ENCODE measurements around the gene SFTPB. TPM values are rescaled to one million over a fixed set of nuclear protein-coding genes. Genes with fewer than 3 reads are reported as not detected.
"Not testable (repeated sequence)": the region's sequence is repeated elsewhere in the genome, so short reads cannot be mapped to it uniquely, and the experiment has no call there.

Gene SFTPB
- total RNA-seq, 1 experiment from 2014 or later, result not detected

DNA sequence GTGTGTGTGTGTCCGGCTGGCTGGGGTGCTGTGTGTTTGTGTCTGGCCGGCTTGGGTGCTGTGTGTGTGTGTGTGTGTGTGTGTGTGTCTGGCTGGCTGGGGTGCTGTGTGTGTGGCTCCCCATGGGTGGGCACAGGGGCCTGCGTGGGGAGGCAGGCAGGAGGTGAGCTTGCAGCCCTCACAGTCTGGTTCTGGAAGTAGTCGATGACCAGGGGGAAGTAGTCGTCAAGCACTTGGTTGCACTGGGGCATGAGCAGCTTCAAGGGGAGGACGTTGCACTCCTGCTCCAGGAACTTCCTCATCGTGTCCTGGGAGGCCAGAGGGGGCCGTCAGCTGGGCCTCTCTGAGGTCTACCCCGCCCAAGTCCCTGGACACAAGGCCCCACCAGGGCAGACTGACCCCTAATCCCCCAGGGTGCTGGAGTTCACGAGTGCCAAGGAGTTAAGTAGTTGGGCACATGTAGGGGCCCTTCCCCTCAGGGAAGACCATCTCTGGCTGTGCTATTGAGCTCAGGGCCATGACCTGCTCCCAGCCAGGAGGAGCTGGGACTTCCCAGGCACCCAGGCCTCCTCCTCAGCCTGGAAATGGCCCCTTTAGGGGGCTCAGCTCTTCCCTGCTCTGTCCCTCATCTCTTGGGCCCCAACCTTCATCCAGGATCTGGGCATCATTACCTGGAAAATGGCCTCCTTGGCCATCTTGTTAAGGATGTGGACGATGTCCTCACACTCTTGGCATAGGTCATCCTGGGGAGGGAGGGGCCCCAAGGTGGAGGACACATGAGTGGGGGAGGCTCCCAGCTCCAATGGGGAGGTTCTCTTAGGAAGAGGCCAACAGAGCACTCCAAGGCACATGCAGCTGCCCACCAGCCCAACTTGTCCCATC lies 1.3 kb downstream of the SFTPB start:
- no peak for DNase-seq (ENCODE audit: low read depth, low spot score)
- in situ Hi-C loops (cut with HindIII; ENCODE audit: low pct_unique_long_range_greater_than_20kb, low sequenced_read_pairs), result no loop called here

GRCh38 chr2:85666016-85666415 lies 2.0 kb downstream of the SFTPB start:
- in situ Hi-C loops (cut with HindIII; ENCODE audit: low pct_unique_long_range_greater_than_20kb, low sequenced_read_pairs), result no loop called here

DNA sequence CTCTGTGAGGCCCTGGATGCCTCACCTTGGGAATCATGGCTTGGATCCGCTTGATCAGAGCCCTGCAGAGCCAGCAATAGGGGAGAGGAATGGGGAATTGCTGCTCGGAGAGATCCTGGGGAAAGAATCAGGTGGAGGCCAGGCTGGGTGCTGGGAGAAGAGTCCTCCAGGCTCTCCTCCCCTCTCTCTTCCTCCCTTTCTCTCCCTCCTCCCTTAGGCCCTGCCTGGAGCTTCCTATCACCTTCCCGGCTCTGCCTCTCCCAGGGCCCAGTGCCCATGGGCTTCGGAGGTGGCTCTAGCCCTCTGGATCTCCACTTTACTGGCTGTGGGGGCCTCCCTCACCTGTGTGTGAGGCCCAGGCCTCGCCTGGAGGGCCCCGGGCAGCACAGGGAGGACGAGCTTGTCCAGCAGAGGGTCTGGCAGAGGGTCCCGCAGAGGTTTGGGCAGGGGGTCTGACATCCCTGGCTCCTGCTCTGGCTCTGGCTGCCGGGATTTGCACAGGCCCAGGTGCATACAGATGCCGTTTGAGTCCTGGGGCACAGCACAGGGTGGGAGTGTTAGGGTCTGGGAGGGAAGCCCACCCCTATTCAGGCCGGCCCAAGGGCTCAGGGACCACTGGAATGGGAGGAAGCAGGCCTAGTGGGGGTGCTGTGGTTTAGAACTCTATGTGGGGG lies 2.6 kb downstream of the SFTPB start:
- no peak for DNase-seq (ENCODE audit: low read depth, low spot score)
- in situ Hi-C loops (cut with HindIII; ENCODE audit: low pct_unique_long_range_greater_than_20kb, low sequenced_read_pairs), result no loop called here

More at GRCh38 chr2:85666016-85666415, 2.0 kb downstream of the SFTPB start:
- no peak for DNase-seq (ENCODE audit: low read depth, low spot score)

DNA sequence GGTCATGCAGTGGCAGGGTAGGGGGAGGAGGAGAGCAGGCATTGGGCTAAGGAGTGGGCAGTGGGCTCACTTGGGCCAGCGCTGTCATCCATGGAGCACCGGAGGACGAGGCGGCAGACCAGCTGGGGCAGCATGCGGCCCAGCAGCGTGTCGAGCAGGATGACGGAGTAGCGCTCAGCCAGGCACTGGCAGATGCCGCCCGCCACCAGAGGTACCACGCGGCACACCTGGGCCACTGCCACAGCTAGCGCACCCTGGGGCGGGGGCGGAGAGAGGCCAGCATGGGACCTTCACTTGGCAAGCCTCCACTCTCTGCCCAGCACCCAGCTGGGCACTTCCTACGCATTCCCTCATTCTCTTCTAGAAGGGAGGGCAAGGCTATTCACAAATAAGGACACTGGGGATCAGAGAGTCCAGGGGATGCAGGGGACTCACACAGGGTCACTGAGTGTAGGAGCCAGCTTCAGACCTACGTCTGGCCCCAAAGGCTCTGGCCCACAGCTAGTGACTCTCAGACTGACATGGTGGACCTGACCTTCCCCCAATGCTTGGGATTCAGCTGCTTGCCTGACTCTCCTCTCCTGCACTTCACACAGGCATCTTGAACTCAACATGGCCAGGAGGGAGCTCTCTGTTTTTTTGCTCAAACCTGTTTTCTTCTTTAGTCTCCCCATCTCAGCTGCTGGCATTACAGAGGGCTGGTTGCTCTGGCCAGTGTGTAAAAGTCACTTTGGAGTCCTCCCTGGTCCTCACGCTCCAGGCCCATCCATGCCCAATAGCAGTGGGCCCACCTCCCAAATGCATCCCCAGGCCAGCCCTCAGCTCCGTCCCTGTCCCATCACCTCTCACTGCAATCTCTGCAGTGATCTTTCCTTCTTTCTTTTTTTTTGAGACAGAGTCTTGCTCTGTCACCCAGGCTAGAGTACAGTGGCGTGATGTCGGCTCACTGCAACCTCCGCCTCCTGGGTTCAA lies 4.1 kb downstream of the SFTPB start:
- no peak for DNase-seq (ENCODE audit: low read depth, low spot score)
- in situ Hi-C loops (cut with HindIII; ENCODE audit: low pct_unique_long_range_greater_than_20kb, low sequenced_read_pairs), result no loop called here

GRCh38 chr2:85662899-85663593 lies 5.0 kb downstream of the SFTPB start:
- DNase-seq (ENCODE audit: low read depth, low spot score), result peak; percentile 36
- in situ Hi-C loops (cut with HindIII; ENCODE audit: low pct_unique_long_range_greater_than_20kb, low sequenced_read_pairs), result no loop called here

DNA sequence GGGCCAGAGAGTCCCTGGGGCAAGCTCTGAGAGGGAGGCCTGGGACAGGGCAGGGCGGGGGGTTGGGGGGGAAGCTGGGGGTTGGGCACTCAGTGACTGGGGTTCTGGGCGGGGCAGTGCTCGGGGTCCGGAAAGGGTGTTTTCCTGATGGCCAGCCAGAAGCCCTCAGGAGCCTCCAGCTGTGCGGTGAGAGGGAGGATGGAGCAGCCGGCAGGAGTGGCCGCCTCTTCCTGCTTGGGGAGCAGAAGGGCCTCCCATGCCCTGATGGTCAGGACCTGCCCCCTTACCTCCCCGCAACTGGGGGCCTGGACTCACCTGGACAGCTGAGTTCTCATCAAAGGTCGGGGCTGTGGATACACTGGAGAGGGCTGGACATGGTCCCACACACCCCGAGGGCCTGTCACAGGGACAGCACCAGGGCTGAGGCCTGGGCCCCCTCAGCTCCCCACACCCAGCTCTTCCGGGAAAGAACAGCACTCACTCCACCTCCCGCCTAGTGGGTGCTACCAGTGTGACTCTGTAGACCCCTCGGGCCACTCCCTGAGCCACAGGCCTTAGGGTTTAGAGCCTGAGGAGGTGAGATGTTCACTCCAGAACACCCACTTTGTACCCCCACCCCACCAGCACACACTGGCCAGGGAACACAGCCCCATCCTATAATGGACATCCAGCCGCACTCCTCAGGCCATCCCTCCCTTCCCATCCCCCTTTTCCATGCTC lies 6.7 kb downstream of the SFTPB start:
- in situ Hi-C loops (cut with HindIII; ENCODE audit: low pct_unique_long_range_greater_than_20kb, low sequenced_read_pairs), result no loop called here

DNA sequence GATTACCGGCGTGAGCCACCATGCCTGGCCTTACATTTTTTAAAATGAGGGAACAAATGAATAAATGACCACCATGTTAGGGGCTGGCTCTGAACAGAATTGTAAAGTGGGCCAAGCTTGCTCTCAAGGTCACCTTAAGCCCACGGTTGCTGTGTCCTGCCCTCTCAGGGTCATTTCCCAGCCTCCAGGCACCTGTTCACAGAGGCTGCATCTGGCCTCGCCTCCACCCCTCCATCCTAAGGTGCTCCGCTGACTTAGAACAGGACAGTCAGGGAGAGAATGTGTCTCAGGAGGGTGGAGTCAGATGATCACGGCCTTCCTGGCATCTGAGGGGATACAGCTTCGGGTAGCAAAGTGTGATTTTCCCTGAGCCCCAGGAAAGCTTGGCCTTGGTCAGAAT lies 7.3 kb downstream of the SFTPB start:
- DNase-seq (ENCODE audit: low read depth, low spot score), result no peak
- in situ Hi-C loops (cut with HindIII; ENCODE audit: low pct_unique_long_range_greater_than_20kb, low sequenced_read_pairs), result no loop called here

More for the DNA sequence above, 6.7 kb downstream of the SFTPB start:
- no peak for DNase-seq (ENCODE audit: low read depth, low spot score)

DNA sequence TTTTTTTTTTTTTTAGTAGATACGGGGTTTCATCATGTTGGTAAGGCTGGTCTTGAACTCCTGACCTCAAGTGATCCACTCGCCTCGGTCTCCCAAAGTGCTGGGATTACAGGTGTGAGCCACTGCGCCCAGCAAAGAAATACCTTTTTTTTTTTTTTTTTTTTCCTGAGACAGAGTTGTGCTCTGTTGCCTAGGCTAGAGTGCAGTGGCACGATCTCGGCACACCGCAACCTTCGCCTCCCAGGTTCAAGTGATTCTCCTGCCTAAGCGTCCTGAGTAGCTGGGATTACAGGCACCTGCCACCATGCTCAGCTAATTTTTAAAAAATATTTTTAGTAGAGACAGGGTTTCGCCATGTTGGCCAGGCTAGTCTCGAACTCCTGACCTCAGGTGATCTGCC lies 7.7 kb downstream of the SFTPB start:
- in situ Hi-C loops (cut with HindIII; ENCODE audit: low pct_unique_long_range_greater_than_20kb, low sequenced_read_pairs); DNase-seq (ENCODE audit: low read depth, low spot score): not testable (repeated sequence)

DNA sequence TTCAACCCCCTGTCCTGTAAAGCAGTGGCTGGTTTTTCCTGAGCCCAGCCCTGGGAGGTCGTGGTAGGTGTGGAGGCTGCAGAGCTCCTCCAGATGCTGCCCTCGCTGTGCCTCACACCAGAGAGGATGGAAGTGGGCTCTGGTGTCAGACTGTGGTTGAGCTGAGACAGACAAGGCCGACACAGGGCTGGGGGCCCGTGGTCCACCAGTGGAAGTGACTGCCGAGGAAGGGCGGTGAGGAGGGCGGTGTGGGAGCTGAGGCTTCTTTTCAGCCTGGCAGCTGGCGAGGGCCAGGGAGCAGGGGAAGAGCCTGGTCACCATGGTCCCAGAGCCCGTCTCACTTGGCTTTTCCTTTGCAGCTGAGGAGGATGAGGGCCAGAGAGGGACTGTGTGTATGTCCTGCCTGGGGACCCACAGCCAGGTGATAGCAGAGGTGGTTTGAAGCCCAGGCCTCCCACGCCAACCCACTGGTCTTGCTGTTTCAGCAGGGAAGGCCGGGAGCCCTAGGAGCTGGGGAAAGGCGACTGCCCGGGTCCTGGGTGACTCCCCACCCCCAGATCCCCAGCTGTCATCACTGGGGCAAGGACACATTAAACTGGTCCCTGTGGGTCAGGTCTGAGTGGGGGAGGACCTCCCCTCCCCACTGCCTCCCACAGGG lies 8.5 kb downstream of the SFTPB start:
- in situ Hi-C loops (cut with HindIII; ENCODE audit: low pct_unique_long_range_greater_than_20kb, low sequenced_read_pairs), result no loop called here

GRCh38 chr2:85657399-85657798 lies 10.6 kb downstream of the SFTPB start:
- DNase-seq (ENCODE audit: low read depth, low spot score); in situ Hi-C loops (cut with HindIII; ENCODE audit: low pct_unique_long_range_greater_than_20kb, low sequenced_read_pairs): not testable (repeated sequence)

More for the DNA sequence above, 8.5 kb downstream of the SFTPB start:
- no peak for DNase-seq (ENCODE audit: low read depth, low spot score)

DNA sequence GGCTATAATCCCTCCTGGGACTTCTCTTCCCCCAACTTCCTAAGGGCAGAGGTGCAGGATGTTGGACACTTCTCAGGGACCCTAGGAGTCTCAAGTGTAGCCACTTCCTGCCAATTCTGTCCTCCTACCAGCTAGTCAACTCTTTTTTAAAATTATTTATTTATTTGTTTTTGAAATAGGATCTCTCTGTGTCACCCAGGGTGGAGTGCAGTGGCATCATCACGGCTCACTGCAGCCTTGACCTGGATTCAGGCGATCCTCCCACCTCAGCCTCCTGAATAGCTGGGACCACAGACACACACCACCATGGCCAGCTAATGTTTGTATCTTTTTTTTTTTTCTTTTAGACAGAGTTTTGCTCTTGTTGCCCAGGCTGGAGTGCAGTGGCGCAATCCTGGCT lies 11.5 kb downstream of the SFTPB start:
- in situ Hi-C loops (cut with HindIII; ENCODE audit: low pct_unique_long_range_greater_than_20kb, low sequenced_read_pairs), result no loop called here
- no peak for DNase-seq (ENCODE audit: low read depth, low spot score)

DNA sequence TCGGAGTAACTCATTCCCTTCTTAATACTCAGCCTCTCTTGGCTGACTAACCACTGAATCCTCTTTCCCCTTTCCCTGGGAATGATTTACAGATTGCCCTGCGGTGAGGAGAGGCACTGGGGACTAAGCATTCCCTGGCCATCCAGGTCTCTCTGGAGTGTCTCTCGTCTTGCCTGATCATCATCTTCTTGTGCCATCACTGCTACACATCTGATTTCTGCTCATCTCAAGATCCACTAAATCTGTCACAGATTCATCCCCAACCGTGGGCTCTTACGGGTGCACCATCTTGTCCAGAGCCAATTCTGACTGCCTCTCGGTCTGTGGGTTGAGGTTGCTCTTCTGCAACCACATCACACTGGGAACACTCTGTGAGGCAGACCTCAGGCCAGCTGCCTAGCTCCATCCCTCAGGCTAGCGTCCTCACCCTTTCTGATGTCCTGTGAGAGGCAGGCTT lies 12.0 kb downstream of the SFTPB start:
- no peak for DNase-seq (ENCODE audit: low read depth, low spot score)
- in situ Hi-C loops (cut with HindIII; ENCODE audit: low pct_unique_long_range_greater_than_20kb, low sequenced_read_pairs), result no loop called here

- in situ Hi-C loops (cut with HindIII; ENCODE audit: low pct_unique_long_range_greater_than_20kb, low sequenced_read_pairs), result no loop called here
- no peak for DNase-seq (ENCODE audit: low read depth, low spot score)
Observed at GRCh38 chr2:85653996-85654395, 14.0 kb downstream of the SFTPB start.

DNA sequence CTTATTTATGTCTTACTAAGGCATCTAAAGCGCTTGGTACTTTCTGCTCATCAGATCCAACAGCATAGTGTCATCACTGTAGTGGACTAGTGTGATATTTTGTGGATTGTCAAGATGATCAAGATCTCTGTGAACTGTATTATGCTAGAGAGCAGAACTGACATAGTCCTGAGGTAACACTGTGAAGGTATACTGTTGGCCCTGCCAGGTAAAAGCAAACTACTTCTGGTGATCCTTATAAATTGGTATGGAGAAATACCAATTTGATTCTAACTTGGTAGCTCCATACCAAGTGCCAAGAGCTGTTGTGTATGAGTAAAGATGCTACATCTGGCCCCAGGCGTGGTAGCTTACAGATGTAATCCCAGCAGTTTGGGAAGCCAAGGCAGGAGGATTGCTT lies 15.9 kb downstream of the SFTPB start:
- DNase-seq (ENCODE audit: low read depth, low spot score), result no peak

DNA sequence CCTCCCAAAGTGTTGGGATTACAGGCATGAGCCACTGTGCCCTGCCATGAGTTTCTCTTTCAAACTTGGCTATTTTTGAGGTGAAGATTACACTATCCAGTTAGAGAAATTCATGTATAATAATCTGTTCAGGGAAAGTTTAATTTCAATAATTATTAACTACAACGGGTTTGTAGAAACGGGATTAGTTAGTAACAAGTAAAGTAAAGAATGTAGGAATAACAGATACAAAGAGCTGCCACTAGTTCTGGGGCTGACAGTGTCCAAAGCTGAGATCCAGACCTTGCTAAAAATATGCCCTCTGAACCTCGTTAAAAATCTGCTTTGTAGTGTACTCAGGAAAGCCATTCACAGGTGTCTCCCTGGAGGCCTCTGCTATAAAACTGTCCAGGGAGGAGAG lies 16.9 kb downstream of the SFTPB start:
- no peak for DNase-seq (ENCODE audit: low read depth, low spot score)
- in situ Hi-C loops (cut with HindIII; ENCODE audit: low pct_unique_long_range_greater_than_20kb, low sequenced_read_pairs), result no loop called here

More for the DNA sequence above, 15.9 kb downstream of the SFTPB start:
- in situ Hi-C loops (cut with HindIII; ENCODE audit: low pct_unique_long_range_greater_than_20kb, low sequenced_read_pairs), result no loop called here

GRCh38 chr2:85650456-85650855 lies 17.5 kb downstream of the SFTPB start:
- in situ Hi-C loops (cut with HindIII; ENCODE audit: low pct_unique_long_range_greater_than_20kb, low sequenced_read_pairs), result no loop called here
- no peak for DNase-seq (ENCODE audit: low read depth, low spot score)

Measured in SK-MEL-5 (cell line).